IPS-15b (cell line): ENCODE results near the gene ATXN1.

ENCODE experiments used
- H3K27me3 ChIP-seq: one replicate; pipeline ENCODE4 v1.6.1; 2013; ENCODE audit warnings: low read length; ENCODE audit not compliant: control insufficient read depth, insufficient read depth
- H3K36me3 ChIP-seq: one replicate; pipeline ENCODE4 v1.6.1; 2013; ENCODE audit warnings: low read length; ENCODE audit not compliant: control insufficient read depth, insufficient read depth
- H3K4me1 ChIP-seq: one replicate; pipeline ENCODE4 v1.6.1; 2013; ENCODE audit warnings: mild to moderate bottlenecking, low read length; ENCODE audit not compliant: control insufficient read depth, insufficient read depth
- H3K4me3 ChIP-seq: one replicate; pipeline ENCODE4 v1.5.1; 2013; ENCODE audit warnings: low read depth, low read length
- H3K9ac ChIP-seq: one replicate; pipeline ENCODE4 v1.6.1; 2013; ENCODE audit warnings: low read depth, mild to moderate bottlenecking, low read length
- H3K9me3 ChIP-seq: one replicate; pipeline ENCODE4 v1.6.1; 2013; ENCODE audit warnings: mild to moderate bottlenecking, low read length; ENCODE audit not compliant: control insufficient read depth, insufficient read depth

The ATXN1 gene

DNA sequence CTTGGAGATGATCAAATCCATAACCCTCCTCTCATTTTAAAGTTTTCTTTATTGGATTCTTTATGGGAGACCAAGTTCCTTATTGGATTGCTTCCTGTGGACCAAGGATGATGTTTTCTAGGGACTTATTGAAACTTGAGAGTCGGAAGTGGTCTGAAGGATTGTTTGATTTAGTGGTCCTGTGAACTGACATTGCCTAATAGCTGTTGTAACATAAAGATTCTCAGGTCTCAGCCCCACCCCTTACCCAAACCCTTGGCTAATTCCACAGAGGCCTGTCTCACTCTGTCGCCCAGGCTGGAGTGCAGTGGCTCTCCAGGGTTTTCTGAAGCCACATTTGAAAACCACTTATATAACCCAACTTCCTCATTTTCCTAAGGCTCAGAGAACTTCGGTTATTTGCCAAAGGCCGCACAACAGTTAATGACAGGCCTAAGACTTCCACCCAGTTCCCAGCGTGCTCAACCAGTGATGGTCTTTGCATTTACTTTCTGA, 77.0 kb downstream of the ATXN1 start:
- Histone ChIP-seq H3K4me1 (no peaks in the 10 kb centered on the region), H3K9ac (no peak overlapping the region), H3K9me3 (no peaks in the 10 kb centered on the region), H3K4me3 (no peak overlapping the region), H3K36me3 (no peaks in the 10 kb centered on the region), H3K27me3 (no peaks in the 10 kb centered on the region)

DNA sequence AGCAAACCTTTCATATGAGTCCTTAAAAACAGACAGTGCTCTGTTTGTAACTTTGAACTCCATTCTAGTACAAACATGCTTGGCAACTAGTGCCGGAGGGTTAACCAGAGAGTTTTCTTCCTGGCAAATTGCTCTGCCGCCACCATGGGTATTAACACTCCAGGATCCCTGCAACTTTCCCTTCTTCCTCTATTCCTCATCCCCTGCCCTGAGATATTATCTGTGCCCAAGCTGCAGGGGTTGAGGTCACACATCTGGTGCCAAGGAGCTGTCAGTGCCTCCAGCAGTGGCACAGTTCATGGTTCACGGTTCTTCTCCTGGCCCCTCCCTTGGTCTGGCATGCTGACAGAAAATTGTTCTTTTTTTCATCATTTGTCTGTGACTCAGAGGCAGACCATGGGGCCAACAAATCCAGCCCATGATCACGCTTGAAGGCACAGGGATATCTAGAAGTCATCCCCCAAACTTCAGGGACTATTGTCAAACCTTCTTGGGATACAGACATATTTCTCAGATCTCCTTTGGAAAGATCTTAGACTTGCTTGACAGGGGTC, 77.5 kb downstream of the ATXN1 start:
- Histone ChIP-seq H3K9me3 (no peaks in the 10 kb centered on the region), H3K4me3 (no peak overlapping the region), H3K27me3 (no peaks in the 10 kb centered on the region), H3K36me3 (no peaks in the 10 kb centered on the region), H3K4me1 (no peaks in the 10 kb centered on the region), H3K9ac (no peak overlapping the region)

DNA sequence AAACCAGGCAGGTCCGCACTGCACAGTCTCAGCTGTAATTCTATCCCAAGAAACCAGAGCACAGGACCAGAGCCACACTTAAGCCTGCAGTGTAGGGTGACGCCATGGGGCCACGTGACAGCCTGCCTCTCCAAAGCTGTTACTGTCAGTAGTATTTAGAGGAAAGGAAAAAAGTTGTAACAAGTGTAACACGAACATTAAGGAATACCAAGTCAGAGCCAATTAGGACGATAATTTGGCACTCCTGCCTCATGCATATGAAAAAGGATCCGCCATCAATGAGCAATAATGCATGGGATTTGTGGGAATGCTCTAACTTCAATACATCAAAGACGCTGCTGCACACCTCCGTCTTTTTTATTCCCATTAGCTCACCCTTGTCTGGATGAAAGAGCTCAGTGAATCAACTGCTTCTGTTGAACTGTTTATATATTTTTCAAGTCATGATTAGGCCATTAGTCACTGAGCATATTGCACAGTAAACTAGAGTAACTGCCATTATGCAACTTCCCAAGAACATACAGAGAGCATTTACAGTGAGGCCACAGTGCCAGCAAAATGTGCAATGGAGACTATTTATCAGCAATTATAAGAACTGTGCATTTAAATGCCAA, 79.9 kb downstream of the ATXN1 start:
- H3K9me3 ChIP-seq = no peaks in the 10 kb centered on the region
- no peaks in the 10 kb centered on the region for H3K27me3 ChIP-seq
- peaks cover 3% of the 10 kb centered on the region for H3K4me1 ChIP-seq
- no peak overlapping the region for H3K4me3 ChIP-seq
- no peak overlapping the region for H3K9ac ChIP-seq
- no peaks in the 10 kb centered on the region for H3K36me3 ChIP-seq

DNA sequence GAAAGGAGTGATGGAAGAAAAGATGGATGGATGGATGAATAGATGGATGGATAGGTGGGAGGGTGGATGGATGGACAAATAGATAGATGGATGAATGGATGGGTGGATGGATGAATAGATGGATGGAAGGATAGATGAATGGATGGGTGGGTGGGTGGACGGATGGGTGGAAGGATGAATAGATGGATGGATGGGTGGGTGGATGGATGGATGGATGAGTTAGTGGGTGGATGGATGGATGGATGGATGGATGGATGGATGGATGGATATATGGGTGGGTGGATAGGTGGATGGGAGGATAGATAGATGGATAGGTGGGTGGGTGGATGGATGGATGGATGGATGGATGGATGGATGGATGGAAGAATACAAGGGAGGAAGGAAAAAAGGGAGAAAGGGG, 82.2 kb downstream of the ATXN1 start:
- peaks cover 3% of the 10 kb centered on the region for H3K4me1 ChIP-seq
- no peaks in the 10 kb centered on the region for H3K9me3 ChIP-seq
- H3K36me3 ChIP-seq = no peaks in the 10 kb centered on the region
- H3K27me3 ChIP-seq = no peaks in the 10 kb centered on the region
- no peak overlapping the region for H3K9ac ChIP-seq
- H3K4me3 ChIP-seq = no peak overlapping the region

DNA sequence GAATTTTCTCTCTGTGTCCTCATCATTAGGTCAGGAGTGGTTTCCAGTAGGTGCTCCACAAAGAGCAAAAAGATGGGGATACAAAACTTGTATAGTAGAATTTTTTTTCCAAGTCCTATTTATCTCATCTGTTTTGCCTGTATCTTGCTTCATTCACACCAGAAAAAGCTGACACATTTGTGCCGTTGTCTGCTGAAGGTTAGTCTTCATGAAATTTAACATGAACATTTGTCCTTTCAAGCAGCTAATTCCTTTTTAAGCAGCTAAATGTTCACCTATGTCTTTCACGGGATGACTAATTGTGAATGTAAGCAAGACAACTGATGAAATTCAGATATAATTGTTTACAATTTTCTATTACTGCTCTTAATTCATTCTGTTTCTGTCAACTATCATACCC, 83.8 kb downstream of the ATXN1 start:
- peaks cover 3% of the 10 kb centered on the region for H3K4me1 ChIP-seq
- no peaks in the 10 kb centered on the region for H3K36me3 ChIP-seq
- H3K9ac ChIP-seq = no peak overlapping the region

DNA sequence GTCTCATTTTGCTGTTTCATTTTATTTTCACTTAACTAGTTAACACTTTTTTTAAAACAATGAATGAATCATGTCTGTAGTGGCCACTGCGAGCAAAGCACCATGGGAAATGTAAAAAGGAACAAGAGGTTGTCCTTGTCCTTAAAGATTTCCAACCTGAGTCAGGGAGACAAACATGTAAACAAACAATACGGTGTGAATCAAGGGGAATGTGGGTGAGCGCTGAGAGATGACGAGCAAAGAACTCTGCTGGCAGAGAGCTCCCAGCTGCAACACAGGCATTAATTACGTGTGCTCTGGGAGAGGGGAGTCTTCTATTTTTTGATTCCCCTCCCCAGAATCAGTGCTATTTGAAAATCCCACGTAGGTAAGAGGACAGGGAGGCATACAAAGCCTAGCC, 84.3 kb downstream of the ATXN1 start:
- H3K27me3 ChIP-seq = no peaks in the 10 kb centered on the region
- H3K9ac ChIP-seq = no peak overlapping the region
- no peaks in the 10 kb centered on the region for H3K36me3 ChIP-seq
- peaks cover 3% of the 10 kb centered on the region for H3K4me1 ChIP-seq
- no peak overlapping the region for H3K4me3 ChIP-seq
- H3K9me3 ChIP-seq = no peaks in the 10 kb centered on the region

More for the DNA sequence above, 83.8 kb downstream of the ATXN1 start:
- no peaks in the 10 kb centered on the region for H3K9me3 ChIP-seq
- no peak overlapping the region for H3K4me3 ChIP-seq
- H3K27me3 ChIP-seq = no peaks in the 10 kb centered on the region

DNA sequence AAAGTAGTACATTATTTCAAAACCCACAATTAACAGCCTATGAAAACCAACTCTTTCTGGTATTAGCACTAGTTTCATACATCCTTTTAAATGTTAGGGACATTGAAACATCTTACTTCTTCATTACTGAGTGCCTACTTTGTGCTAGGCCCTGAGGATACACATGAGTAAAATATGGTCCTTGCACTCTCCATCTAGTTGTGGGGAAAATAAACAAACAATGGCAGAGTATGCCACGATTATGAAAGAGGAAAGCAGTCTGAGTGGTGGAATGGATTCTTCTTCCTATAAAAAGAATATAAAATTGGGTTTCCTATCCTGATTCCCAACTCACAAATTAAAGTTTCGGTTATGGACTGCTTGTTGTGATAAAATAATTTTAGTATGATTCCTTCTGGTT, 84.9 kb downstream of the ATXN1 start:
- no peaks in the 10 kb centered on the region for H3K36me3 ChIP-seq
- H3K27me3 ChIP-seq = no peaks in the 10 kb centered on the region
- H3K9ac ChIP-seq = no peak overlapping the region
- H3K9me3 ChIP-seq = no peaks in the 10 kb centered on the region
- peaks cover 7% of the 10 kb centered on the region for H3K4me1 ChIP-seq
- no peak overlapping the region for H3K4me3 ChIP-seq

DNA sequence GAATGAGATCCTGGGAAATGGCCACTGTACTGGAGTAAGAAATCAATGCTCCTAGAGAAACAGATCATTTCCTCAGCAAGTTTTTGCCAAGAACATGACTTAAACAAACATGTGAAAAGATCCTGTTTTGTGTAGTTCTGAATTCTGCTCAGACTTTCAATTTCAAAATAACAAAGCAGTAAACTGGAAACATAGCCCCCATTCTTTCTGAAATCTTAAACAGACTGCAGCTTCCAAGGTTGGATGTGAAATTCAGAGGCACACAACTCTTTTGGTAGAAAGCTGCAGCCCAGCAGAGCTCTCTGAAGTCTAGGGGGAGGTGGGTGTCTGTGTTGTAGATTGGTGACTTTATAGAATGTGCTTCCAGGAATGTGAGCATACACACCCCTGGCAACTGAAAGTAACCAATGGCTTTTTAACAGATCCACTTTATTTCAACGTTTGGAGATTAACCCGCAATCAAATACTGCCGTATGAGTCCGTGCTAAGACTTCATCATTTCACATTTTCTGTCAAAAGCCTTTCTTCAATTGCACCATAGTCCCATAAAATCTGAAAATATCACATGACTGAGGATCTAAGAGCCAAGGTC, 86.4 kb downstream of the ATXN1 start:
- H3K9me3 ChIP-seq = no peaks in the 10 kb centered on the region
- no peak overlapping the region for H3K9ac ChIP-seq
- H3K27me3 ChIP-seq = no peaks in the 10 kb centered on the region
- no peaks in the 10 kb centered on the region for H3K36me3 ChIP-seq
- peaks cover 11% of the 10 kb centered on the region for H3K4me1 ChIP-seq
- H3K4me3 ChIP-seq = no peak overlapping the region

DNA sequence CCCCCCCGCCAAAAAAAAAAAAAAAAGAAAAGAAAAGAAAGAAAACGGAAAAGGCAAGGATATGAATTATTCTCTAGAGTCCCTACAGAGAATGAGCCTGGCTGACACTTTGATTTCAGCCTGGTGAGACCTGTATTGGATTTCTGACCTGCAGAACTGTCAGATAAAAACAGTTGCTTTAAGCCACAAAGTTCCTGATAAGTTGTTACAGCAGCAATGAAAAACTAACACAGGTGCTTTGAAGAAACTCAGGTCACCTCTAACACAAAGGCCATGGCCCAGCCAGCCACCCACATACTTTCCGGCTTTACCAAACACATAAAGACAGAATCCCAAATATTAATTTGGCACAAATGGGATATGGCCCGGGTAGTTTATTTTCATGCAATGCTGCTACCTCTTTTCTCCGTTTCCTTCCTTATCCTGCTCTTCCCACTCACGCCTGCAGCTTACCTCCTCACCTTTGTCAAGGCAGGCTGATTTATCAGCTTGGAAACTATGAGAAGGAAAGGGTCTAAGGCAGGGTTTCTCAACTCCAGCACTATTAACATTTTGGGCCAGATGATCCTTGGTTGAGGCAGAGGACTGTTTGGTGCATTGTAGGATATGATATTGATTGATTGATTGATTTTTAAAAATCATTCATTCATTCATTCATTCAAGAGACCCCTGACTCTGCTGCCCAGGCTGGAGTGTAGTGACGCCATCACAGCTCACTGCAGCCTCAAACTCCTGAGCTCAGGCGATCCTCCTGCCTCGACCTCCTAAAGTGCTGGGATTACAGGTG, 88.1 kb downstream of the ATXN1 start:
- H3K27me3 ChIP-seq = no peaks in the 10 kb centered on the region
- no peak overlapping the region for H3K9ac ChIP-seq
- H3K36me3 ChIP-seq = no peaks in the 10 kb centered on the region
- H3K4me3 ChIP-seq = no peak overlapping the region
- H3K9me3 ChIP-seq = no peaks in the 10 kb centered on the region
- H3K4me1 ChIP-seq = peaks cover 11% of the 10 kb centered on the region

DNA sequence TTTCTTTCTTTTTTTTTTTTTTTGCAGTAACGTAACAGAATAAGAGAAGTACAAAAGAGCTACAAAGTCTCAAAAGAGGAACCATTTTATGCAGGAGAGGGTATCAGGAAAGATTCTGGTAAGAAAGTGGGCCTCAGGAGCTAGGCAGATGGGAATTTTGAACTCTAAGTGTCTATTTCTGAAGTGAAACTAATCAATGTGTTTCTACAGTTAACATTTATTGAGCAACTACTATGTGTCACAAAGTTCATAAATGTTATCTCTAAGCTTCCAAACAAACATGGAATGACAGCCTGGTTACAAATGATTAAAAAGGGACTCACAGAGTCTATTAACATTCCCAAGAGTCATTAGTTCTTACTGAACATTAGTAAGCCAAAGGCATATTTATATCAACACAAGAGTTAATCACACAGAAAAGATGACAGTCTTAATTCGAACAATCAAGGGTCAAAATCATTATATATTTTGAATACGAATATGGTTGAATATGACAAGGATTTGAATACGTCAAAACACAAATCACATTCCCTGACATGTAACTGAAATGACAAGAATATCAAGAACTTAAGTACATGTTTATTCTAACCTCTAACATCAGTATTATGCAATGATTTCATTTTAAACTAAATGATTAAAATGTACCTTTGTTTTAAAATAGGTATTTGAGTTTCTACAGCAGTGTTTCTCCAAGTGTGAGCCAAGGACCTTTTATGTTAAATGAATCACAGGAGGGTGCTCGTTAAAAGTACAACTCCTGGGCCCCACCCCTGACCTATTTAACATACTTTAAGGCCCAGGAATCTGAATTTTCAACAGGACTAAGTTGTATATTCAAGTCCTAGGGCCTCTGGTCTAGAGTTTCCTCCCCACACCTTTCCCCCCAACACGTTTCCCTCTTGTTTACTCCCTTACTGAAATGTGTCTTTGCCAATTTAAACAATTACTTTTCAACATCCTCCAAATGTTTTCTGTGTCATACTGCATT, 89.7 kb downstream of the ATXN1 start:
- no peaks in the 10 kb centered on the region for H3K27me3 ChIP-seq
- H3K9me3 ChIP-seq = no peaks in the 10 kb centered on the region
- no peaks in the 10 kb centered on the region for H3K36me3 ChIP-seq
- no peak overlapping the region for H3K4me3 ChIP-seq
- H3K4me1 ChIP-seq = peaks cover 9% of the 10 kb centered on the region
- no peak overlapping the region for H3K9ac ChIP-seq

DNA sequence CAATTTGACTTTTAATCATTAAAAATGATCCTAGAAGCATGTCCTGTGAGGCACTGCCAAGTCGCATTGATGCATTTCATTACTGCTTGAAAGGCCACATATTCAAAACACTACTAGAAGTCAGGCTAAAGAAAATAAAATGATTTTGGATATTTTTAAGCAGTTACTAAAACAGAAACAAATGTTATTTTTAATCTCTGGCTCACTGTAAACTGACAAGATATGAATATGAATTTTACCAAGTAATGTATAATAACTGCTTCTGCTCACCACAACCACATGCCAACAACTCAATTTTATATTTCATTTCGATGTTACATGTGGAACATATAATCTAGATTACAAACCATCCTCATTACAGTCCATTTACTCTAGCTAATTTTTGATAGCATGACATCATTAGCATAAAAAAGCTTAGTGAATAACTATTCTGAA, 90.6 kb downstream of the ATXN1 start:
- H3K4me3 ChIP-seq = no peak overlapping the region
- H3K9ac ChIP-seq = no peak overlapping the region
- H3K9me3 ChIP-seq = no peaks in the 10 kb centered on the region
- H3K27me3 ChIP-seq = no peaks in the 10 kb centered on the region
- H3K36me3 ChIP-seq = no peaks in the 10 kb centered on the region
- peaks cover 9% of the 10 kb centered on the region for H3K4me1 ChIP-seq
